ENCODE results near the gene TRIP13. TPM values are rescaled to one million over a fixed set of nuclear protein-coding genes. Genes with fewer than 3 reads are reported as not detected.

The TRIP13 gene
- total and polyA plus RNA-seq, 9 of the 15 experiments (the other 6 are each of a cell fraction or from before 2014, with no cell fraction given), result 24.1 to 116 (median 53.2) TPM

DNA sequence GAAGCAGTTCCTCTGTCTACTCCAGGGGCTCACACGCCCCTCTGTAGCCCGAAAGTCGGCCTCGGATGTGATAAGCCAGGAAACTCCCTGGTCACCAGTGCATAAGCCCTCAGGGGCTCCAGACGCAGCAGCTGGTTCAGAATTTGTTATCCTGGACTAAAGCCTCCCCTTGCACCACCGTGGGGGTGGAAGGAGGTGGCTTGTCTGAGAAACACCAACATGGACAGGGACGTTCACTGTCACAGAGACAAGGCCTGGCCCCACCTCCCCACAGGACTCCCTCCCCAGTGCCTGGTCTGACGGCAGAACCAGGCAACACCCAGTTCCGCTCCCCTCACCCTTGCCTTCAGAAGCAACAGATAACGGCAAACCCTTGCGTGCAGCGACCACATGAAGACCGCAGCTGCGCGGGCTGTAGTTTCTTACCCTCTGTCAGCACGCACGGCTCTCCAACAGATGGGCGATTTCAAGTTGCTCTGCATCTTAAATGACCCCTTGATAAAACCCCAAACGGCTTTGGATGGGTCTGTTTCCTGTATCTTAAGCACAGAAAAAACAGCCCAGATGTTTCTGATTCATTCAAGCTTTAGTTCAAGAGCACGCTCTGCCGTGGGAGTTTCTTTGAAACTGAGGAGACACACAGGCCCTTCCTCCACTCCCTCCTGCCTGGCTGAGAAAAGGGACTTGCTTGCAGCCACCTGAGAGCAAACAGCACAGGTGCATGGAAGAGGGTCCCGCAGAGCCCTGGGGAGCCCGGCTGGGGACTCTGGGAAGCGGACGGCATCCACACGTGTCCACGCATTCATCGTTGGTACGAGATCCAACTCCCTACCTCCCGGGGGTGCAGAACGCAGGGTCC, 71.2 kb downstream of the TRIP13 start (continued):
- TF ChIP-seq ZNF316 (IDR thresholded peaks at IDR 0.05) (no peak), ZNF696 (CRISPR knock-in tag; conservative IDR thresholded peaks at IDR 0.05) (no peak), RFX1 (IDR thresholded peaks at IDR 0.05) (no peak), PML (IDR thresholded peaks at IDR 0.05; ENCODE audit: low read length) (no peak), STAT5A (IDR thresholded peaks at IDR 0.05; ENCODE audit: borderline replicate concordance, low read length) (no peak)
- TF ChIP-seq, protein P1, sequence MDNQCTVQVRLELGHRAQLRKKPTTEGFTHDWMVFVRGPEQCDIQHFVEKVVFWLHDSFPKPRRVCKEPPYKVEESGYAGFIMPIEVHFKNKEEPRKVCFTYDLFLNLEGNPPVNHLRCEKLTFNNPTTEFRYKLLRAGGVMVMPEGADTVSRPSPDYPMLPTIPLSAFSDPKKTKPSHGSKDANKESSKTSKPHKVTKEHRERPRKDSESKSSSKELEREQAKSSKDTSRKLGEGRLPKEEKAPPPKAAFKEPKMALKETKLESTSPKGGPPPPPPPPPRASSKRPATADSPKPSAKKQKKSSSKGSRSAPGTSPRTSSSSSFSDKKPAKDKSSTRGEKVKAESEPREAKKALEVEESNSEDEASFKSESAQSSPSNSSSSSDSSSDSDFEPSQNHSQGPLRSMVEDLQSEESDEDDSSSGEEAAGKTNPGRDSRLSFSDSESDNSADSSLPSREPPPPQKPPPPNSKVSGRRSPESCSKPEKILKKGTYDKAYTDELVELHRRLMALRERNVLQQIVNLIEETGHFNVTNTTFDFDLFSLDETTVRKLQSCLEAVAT (IDR thresholded peaks at IDR 0.05), result peak in 1 of 2 experiments; percentile 67; a peak in 2 of 4 replicates
- TF ChIP-seq, protein P2, sequence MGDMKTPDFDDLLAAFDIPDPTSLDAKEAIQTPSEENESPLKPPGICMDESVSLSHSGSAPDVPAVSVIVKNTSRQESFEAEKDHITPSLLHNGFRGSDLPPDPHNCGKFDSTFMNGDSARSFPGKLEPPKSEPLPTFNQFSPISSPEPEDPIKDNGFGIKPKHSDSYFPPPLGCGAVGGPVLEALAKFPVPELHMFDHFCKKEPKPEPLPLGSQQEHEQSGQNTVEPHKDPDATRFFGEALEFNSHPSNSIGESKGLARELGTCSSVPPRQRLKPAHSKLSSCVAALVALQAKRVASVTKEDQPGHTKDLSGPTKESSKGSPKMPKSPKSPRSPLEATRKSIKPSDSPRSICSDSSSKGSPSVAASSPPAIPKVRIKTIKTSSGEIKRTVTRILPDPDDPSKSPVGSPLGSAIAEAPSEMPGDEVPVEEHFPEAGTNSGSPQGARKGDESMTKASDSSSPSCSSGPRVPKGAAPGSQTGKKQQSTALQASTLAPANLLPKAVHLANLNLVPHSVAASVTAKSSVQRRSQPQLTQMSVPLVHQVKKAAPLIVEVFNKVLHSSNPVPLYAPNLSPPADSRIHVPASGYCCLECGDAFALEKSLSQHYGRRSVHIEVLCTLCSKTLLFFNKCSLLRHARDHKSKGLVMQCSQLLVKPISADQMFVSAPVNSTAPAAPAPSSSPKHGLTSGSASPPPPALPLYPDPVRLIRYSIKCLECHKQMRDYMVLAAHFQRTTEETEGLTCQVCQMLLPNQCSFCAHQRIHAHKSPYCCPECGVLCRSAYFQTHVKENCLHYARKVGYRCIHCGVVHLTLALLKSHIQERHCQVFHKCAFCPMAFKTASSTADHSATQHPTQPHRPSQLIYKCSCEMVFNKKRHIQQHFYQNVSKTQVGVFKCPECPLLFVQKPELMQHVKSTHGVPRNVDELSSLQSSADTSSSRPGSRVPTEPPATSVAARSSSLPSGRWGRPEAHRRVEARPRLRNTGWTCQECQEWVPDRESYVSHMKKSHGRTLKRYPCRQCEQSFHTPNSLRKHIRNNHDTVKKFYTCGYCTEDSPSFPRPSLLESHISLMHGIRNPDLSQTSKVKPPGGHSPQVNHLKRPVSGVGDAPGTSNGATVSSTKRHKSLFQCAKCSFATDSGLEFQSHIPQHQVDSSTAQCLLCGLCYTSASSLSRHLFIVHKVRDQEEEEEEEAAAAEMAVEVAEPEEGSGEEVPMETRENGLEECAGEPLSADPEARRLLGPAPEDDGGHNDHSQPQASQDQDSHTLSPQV (IDR thresholded peaks at IDR 0.05), result no peak
- TF ChIP-seq, protein P3, sequence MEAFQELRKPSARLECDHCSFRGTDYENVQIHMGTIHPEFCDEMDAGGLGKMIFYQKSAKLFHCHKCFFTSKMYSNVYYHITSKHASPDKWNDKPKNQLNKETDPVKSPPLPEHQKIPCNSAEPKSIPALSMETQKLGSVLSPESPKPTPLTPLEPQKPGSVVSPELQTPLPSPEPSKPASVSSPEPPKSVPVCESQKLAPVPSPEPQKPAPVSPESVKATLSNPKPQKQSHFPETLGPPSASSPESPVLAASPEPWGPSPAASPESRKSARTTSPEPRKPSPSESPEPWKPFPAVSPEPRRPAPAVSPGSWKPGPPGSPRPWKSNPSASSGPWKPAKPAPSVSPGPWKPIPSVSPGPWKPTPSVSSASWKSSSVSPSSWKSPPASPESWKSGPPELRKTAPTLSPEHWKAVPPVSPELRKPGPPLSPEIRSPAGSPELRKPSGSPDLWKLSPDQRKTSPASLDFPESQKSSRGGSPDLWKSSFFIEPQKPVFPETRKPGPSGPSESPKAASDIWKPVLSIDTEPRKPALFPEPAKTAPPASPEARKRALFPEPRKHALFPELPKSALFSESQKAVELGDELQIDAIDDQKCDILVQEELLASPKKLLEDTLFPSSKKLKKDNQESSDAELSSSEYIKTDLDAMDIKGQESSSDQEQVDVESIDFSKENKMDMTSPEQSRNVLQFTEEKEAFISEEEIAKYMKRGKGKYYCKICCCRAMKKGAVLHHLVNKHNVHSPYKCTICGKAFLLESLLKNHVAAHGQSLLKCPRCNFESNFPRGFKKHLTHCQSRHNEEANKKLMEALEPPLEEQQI (IDR thresholded peaks at IDR 0.05), result no peak
- TF ChIP-seq, protein P4, sequence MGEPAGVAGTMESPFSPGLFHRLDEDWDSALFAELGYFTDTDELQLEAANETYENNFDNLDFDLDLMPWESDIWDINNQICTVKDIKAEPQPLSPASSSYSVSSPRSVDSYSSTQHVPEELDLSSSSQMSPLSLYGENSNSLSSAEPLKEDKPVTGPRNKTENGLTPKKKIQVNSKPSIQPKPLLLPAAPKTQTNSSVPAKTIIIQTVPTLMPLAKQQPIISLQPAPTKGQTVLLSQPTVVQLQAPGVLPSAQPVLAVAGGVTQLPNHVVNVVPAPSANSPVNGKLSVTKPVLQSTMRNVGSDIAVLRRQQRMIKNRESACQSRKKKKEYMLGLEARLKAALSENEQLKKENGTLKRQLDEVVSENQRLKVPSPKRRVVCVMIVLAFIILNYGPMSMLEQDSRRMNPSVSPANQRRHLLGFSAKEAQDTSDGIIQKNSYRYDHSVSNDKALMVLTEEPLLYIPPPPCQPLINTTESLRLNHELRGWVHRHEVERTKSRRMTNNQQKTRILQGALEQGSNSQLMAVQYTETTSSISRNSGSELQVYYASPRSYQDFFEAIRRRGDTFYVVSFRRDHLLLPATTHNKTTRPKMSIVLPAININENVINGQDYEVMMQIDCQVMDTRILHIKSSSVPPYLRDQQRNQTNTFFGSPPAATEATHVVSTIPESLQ (CRISPR knock-in tag; IDR thresholded peaks at IDR 0.05), result peak; percentile 56; the same call in 1 of the 2 replicates
- TF ChIP-seq, protein P5, sequence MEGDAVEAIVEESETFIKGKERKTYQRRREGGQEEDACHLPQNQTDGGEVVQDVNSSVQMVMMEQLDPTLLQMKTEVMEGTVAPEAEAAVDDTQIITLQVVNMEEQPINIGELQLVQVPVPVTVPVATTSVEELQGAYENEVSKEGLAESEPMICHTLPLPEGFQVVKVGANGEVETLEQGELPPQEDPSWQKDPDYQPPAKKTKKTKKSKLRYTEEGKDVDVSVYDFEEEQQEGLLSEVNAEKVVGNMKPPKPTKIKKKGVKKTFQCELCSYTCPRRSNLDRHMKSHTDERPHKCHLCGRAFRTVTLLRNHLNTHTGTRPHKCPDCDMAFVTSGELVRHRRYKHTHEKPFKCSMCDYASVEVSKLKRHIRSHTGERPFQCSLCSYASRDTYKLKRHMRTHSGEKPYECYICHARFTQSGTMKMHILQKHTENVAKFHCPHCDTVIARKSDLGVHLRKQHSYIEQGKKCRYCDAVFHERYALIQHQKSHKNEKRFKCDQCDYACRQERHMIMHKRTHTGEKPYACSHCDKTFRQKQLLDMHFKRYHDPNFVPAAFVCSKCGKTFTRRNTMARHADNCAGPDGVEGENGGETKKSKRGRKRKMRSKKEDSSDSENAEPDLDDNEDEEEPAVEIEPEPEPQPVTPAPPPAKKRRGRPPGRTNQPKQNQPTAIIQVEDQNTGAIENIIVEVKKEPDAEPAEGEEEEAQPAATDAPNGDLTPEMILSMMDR (IDR thresholded peaks at IDR 0.05 in 2 of 3, conservative IDR thresholded peaks at IDR 0.05 in 1 of 3; ENCODE audit: insufficient read depth in 2 of 3, low read depth in 1 of 3, low read length in 3 of 3), result no peak
- TF ChIP-seq, protein P6, sequence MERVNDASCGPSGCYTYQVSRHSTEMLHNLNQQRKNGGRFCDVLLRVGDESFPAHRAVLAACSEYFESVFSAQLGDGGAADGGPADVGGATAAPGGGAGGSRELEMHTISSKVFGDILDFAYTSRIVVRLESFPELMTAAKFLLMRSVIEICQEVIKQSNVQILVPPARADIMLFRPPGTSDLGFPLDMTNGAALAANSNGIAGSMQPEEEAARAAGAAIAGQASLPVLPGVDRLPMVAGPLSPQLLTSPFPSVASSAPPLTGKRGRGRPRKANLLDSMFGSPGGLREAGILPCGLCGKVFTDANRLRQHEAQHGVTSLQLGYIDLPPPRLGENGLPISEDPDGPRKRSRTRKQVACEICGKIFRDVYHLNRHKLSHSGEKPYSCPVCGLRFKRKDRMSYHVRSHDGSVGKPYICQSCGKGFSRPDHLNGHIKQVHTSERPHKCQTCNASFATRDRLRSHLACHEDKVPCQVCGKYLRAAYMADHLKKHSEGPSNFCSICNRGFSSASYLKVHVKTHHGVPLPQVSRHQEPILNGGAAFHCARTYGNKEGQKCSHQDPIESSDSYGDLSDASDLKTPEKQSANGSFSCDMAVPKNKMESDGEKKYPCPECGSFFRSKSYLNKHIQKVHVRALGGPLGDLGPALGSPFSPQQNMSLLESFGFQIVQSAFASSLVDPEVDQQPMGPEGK (CRISPR knock-in tag; IDR thresholded peaks at IDR 0.05; ENCODE audit: borderline replicate concordance), result no peak

All from K562 (cell line).